PC-9 (cell line): ENCODE measurements around the gene WDR83.

Source experiments
- EZH2 ChIP-seq: fragments of 200-600 bp; sonication (generic); IDR thresholded peaks from 2 replicates; pipeline ENCODE4 v1.8.0; 2017; ENCODE audit warnings: antibody characterized with exemption, low read depth
- TF ChIP-seq, protein P1 (sequence below): fragments of 200-600 bp; sonication (generic); conservative IDR thresholded peaks from 2 replicates; pipeline ENCODE4 v1.6.1; 2017; ENCODE audit warnings: mixed run types, antibody characterized with exemption, mild to moderate bottlenecking, moderate library complexity

GRCh38 chr19:12623361-12624031, 43.1 kb upstream of the WDR83 start:
- TF ChIP-seq, protein P1, sequence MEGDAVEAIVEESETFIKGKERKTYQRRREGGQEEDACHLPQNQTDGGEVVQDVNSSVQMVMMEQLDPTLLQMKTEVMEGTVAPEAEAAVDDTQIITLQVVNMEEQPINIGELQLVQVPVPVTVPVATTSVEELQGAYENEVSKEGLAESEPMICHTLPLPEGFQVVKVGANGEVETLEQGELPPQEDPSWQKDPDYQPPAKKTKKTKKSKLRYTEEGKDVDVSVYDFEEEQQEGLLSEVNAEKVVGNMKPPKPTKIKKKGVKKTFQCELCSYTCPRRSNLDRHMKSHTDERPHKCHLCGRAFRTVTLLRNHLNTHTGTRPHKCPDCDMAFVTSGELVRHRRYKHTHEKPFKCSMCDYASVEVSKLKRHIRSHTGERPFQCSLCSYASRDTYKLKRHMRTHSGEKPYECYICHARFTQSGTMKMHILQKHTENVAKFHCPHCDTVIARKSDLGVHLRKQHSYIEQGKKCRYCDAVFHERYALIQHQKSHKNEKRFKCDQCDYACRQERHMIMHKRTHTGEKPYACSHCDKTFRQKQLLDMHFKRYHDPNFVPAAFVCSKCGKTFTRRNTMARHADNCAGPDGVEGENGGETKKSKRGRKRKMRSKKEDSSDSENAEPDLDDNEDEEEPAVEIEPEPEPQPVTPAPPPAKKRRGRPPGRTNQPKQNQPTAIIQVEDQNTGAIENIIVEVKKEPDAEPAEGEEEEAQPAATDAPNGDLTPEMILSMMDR, result no peak
- TF ChIP-seq EZH2, result no peak
